Panc1 (cell line): ENCODE measurements around the gene MYCN.

ENCODE experiments used
- CTCF ChIP-seq: fragments of 450-650 bp; IDR thresholded peaks from 2 replicates; pipeline ENCODE4 v1.5.1; 2017; ENCODE audit warnings: mild to moderate bottlenecking
- REST ChIP-seq, 2 experiments: IDR thresholded peaks; 2 replicates each; pipeline ENCODE4 v1.6.1; 2011 to 2012; ENCODE audit warnings: low read depth in 2 of 2, control low read depth in 1 of 2, low read length in 1 of 2, mild to moderate bottlenecking in 1 of 2, moderate library complexity in 1 of 2; ENCODE audit not compliant: insufficient read depth in 1 of 2

- TF ChIP-seq CTCF (no peak), REST (IDR thresholded peaks at IDR 0.05; ENCODE audit: insufficient read depth in 1 of 2, low read depth in 2 of 2, low read length in 1 of 2) (no peak)
Observed at GRCh38 chr2:15914596-15915385, 25.6 kb upstream of the MYCN start.
